Suppressor macrophage (primary cell): ENCODE measurements around the gene SLC6A18.
"Not testable (repeated sequence)": the region's sequence is repeated elsewhere in the genome, so short reads cannot be mapped to it uniquely, and the experiment has no call there.

Experiments
- DNase-seq, 4 experiments: peaks; one replicate each; pipeline ENCODE4 v3.0.0-alpha.2; 2020 to 2022

SLC6A18 gene

DNA sequence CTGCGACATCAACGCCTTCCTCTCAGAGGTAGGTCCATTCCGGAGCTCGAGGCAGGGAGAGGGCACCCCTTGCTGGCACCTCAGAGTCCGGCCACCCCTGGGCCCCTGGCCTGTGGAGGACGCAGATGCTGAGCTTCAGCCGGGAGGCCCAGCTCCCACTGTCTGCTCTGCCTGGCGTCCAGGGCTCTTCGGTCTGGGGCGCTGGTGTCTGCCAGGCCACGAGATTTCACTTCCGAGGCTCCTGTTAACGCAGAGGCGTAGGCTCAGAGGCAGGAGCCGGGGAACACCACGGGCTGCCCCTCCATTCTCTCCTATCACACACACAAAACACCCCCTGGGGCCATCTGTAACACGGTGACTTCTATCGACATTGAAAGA lies 8.3 kb upstream of the SLC6A18 start:
- no peak for DNase-seq

DNA sequence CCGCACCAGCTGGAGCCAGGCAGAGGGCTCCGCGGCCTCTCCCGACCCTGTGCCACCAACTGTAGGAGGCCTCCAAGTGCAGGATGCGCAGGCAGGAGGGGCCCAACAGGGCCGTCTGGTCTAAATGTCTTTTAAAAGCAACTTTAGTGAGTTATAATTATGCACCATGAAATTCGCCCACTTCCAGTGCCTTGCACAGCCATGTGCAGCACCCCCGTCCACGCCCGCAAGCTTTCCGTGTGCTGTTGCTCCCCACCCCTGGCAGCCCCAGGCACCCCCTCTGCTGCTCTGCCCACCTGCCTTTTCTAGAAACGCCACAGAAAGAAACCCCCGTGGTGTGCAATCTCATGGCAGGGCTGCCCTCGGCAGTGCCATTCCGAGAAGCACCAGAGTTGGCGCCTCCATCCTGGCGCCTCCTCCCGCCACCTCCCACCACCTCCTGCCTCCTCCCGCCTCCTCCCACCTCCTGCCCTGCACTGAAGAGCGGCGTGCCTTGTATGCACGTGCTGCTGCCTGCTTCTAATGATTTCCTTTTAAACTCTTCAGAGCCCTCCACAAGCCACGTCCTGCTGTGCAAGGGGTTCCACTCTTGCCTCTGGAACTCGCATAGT lies 7.5 kb upstream of the SLC6A18 start:
- no peak for DNase-seq

DNA sequence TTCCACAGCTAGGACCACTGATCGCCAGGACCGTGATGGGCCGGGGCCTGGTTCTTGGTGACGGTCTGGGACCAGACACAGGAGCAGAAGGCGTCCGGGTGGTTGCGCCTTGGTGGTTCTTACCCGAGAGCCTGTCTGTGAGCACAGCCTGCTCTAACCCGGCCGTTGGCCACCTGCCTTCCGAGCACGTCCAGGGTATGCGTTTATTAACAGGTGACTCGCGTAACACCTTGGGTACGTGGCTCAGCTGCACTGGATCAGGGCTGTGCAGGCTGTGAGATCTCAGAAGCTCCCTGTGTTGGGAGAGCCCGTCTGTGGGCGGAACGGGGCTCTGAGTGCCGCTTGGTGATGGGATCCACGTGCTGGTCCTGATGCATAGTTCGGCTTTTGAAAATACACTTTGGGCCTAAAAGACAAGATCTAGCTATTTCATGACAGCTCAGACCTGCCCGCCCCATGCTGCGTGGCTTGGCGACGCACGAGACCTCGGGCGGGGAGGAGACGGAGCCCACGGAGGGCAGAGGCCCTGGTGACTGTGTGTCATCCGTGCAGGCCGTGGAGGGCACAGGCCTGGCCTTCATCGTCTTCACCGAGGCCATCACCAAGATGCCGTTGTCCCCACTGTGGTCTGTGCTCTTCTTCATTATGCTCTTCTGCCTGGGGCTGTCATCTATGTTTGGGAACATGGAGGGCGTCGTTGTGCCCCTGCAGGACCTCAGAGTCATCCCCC lies 6.7 kb upstream of the SLC6A18 start:
- DNase-seq: no peak

DNA sequence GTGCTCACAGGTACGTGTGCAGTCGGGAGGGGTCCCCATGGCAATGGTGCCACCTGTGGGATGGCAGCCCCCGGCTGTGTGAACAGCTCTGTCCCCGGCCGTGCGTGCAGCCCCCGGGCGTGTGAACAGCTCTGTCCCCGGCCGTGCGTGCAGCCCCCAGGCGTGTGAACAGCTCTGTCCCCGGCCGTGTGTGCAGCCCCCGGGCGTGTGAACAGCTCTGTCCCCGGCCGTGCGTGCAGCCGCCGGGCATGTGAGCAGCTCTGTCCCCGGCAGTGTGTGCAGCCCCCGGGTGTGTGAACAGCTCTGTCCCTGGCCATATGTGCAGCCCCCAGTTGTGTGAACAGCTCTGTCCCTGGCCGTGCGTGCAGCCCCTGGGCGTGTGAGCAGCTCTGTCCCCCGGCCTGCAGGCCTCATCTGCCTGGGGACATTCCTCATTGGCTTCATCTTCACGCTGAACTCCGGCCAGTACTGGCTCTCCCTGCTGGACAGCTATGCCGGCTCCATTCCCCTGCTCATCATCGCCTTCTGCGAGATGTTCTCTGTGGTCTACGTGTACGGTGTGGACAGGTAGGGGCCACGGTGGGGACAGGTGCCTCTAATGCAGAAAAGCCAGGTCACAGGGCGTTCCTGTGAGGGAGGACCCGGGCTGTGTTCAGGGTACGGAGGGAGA lies 5.9 kb upstream of the SLC6A18 start:
- DNase-seq: no peak

DNA sequence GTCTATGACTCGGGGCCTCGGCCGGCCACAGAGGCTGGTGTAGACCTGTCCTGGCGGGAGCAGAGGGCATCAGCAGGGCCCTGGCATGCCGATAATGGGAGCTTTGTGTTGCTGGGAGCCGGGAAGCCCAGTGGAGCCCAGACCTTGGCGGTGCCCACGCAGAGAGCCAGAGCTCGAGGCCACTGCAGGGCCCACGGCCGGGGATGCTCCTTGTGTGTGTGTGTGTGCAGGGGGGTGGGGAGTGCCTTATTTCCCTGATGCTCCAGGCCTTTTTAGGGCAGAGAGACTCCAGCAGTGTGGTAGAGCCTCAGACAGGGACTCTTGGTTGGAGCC lies 5.4 kb upstream of the SLC6A18 start:
- DNase-seq: no peak

DNA sequence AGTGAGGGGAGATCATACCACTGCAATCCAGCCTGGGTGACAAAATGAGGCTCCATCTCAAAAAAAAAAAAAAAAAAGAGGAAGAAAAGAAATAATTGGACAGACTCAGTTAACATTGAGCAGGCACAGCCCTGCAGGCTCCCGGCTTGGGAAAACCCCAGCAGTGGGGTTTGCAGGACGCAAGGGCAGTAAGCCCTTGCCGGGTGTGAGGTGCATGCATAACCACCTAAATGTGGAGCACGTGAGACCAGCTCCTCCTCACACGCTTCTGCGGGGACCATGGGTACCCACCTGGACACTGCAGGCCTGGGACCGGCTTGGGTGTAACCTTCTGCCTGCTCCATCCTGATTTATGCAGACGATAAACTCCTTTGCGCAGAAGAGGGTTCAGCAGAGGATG lies 4.8 kb upstream of the SLC6A18 start:
- DNase-seq: no peak

DNA sequence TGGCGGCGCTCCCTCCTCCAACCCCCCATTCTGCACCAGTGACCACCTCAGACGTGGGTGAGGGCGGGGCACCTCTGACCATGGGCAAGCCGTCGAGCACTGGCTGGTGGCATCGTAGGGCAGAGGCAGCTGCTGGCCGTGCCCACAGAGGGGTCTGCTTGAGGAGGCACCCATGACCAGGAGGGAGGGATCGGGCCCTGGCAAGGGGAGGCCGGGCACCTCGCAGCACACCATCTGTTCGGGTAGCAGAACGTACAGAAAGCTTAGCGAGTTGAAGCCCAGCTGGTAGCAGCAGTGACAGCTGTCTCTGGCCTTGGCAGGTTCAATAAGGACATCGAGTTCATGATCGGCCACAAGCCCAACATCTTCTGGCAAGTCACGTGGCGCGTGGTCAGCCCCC lies 4.3 kb upstream of the SLC6A18 start:
- no peak for DNase-seq

DNA sequence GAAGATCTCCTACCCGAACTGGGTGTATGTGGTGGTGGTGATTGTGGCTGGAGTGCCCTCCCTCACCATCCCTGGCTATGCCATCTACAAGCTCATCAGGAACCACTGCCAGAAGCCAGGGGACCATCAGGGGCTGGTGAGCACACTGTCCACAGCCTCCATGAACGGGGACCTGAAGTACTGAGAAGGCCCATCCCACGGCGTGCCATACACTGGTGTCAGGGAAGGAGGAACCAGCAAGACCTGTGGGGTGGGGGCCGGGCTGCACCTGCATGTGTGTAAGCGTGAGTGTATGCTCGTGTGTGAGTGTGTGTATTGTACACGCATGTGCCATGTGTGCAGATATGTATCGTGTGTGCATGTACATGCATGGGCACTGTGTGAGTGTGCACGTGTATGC lies 3.5 kb upstream of the SLC6A18 start:
- no peak for DNase-seq

DNA sequence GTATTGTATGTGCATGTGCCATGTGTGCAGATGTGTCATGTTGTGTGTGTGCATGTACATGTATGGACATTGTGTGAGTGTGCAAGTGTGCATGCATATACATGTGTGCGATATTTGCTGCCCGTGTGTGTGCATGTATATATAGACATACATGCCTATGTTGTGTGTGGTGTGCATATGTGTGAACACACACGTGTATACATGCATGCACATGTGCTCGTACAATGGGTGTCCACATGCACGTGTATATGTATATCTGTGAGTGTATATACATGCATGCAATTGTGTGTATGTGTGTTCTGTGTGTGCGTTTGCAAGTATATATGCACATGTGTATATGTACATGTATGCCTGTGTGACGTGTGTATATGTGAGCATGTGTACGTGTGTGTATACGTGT lies 3.0 kb upstream of the SLC6A18 start:
- no peak for DNase-seq

DNA sequence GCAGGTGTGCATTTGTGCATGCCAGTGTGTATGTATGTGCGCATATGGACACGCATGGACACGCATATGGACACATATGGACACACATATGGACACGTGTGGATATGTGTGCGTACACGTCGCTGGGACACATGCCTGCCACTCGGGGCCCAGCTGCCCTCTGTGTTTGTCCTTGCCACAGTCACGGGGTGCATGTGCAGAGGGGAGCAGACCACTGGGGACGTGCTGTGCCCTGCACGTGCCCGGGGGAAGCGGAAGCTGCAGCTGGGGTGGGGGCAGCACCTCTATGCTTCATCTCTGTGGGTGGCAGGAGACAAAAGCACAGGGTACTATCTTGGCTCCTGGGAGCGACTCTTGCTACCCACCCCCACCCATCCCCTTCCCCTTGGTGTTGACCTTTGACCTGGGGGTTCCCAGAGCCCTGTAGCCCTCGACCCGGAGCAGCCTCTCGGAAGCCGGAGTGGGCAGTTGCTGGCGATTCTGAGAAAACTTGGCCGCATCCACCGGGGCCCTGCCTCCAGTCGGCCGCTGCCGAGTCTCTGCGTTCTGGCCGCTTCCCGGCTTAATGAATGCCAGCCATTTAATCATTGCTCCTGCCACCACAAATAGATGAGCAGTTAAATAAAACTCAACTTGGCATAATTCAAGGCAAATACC lies 2.4 kb upstream of the SLC6A18 start:
- no peak for DNase-seq

DNA sequence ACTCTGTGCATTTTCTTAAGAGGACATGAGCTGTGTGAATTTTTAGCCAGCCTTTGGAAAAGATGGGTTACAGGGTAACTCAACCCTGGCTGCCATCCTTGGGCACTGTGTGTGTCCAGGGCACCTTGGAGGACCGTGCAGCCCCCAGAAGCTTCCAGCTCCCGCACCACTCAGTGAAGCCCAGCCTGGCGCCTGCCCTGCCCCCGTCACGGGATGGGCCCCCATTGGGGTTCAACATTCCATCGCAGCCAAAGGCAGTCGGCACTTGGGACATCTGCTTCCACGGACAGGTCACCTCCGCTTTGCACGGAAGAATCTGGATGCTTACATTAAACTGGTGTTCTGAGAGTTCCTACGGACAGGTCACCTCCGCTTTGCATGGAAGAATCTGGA lies 1.9 kb upstream of the SLC6A18 start:
- DNase-seq: no peak

DNA sequence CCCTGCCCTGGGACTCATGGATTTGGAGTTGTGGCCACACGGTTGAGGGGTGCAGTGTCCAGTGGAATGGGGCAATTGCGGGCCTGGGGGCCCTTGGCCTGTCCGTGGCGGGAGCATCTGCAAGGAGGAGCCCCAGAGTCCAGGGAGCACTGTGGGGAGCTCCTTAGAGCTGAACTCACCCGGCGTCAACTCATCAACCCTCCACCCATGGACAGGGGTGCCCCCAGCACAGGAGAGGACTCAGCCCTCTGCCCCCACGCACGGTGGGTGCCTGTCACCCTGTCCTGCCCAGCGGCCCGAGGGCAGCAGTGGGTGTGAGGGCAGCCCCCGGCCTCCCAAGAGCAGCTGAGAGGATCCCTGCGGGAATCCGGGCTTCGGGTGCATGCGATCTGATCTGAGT lies 550 bp upstream of the SLC6A18 start:
- no peak for DNase-seq

DNA sequence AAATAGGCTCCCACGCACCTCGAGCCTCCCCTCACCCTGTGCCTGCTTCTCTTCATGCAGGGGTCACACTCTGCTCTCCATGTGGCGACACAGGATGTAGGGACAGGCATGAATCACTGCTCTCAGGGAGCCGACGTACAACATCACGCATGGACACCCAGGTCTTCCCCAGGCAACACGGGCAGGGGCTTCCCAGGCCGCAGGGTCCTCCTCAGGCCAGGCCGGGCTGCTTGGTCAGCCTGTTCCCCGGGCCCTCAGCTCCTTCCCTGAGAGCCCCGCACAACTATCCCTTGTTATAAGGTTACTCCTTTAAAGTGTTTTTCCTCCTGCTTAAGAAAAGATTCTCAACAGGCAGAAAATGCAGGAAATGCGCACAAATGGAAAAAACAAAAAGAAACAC lies 1.1 kb downstream of the SLC6A18 start:
- no peak for DNase-seq

DNA sequence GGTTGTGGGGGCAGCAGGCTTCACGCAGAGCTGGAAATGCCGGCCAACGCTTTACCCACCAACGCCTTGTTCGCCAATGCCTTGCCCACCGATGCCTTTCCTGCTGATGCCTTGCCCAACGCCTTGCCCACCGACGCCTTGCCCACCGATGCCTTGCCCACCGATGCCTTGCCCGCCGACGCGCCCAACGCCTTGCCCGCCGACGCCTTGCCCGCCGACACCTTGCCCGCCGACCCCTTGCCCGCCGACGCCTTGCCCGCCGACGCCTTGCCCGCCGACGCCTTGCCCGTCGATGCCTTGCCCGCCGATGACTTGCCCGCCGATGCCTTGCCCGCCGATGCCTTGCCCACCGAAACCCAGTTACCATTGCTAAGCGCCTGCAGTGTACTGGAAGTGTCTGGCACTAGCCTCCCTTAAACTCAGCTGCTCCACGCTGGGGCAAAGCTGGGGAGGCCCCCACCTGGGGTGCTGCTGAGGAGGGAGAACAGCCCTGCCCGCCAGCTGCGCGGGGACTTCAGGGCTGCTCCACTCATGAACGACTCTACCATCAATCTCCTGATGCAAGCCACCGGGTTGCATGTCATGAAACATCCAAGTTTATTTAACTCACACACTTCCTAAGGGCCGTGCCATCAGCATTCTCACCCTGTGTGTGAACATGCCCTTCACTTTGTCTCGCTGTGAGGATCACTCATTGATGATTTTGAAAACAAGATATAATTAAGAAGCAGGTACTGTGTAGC lies 1.8 kb downstream of the SLC6A18 start:
- DNase-seq: no peak

DNA sequence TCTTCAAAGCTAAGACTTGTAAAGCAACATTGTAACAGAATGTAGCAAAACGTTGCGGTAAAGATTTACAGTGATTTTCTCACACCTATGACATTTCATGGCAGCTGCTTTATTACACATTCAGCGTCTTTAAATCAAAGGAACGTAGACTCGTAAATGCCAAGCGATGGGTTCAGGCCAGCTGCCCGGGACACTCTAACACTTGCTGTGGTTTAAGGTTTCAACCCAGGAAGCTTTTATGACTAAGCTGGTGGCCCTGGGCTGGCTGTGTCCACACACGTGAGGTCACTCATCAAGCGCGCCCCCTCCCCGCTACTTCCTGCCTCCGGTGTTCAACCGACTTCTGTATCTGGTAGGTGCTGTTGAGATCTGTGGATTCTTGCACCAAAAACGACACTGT lies 2.5 kb downstream of the SLC6A18 start:
- no peak for DNase-seq

DNA sequence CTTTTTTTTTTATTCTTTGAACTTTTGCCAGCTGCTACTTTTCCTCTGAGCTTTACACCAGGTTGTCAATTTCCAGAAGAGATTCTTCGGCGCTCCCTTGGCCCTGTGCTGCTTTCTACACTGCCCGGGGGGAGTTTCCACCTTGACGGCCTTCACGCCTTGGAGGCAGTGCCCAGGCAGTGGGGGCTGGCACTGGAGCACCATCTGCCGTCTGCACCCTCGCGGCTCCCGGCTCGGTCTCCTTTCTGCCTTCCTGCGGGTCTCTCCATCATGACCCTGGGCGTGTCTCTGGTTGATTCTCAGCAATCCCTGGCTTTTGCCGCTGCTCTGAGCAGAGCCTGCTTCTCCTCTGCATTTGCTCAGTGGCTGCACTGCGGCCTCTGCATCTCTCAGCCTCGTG lies 2.9 kb downstream of the SLC6A18 start:
- no peak for DNase-seq

DNA sequence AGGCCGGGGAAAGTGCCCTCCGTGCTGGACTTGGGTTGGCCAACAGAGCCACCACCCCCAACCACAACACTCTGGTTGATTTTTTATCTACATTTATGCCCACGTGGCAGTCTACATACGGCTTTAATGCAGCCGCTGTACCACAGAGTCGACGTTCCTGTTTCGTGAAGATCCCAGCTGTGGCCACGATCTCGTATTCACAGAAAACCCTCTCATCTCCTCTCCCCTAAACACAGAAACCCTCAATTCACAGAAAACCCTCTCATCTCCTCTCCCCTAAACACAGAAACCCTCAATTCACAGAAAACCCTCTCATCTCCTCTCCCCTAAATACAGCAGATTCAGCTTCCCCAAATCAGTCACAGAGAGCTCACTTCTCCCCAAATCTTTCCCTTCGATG lies 3.8 kb downstream of the SLC6A18 start:
- not testable (repeated sequence) for DNase-seq

DNA sequence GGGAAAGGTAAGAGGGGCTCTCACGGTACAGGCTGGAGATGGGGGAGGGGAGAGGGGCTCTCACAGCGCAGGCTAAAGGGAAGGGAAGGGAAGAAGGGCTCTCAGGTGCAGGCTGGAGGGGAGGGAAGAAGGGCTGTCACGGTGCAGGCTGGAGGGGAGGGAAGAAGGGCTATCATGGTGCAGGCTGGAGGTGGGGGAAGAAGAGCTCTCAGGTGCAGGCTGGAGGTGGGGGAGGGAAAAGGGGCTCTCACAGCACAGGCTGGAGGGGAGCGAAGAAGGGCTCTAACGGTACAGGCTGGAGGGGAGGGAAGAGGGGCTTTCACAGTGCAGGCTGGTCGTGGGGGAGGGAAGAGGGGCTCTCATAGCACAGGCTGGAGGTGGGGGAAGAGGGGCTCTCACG lies 4.6 kb downstream of the SLC6A18 start:
- no peak for DNase-seq

DNA sequence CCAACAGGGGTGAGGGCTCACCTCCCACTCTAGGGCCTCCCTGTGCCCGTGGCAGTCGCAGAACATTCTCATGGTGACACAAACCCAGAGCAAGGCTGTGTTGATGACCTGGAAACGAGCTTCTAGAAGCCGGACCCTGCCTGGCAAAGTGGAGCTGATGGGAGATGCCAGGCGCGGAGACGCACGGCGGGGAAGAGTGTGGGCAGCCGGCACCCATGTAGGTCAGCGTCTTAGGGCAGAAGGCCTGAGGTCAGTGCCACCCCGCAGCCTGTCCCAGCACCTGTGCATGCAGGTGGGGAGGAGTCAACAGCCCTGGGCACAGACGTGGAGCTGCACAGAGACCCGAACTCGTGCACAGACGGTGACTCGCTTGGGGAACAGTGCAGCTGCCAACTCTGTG lies 5.4 kb downstream of the SLC6A18 start:
- no peak for DNase-seq

DNA sequence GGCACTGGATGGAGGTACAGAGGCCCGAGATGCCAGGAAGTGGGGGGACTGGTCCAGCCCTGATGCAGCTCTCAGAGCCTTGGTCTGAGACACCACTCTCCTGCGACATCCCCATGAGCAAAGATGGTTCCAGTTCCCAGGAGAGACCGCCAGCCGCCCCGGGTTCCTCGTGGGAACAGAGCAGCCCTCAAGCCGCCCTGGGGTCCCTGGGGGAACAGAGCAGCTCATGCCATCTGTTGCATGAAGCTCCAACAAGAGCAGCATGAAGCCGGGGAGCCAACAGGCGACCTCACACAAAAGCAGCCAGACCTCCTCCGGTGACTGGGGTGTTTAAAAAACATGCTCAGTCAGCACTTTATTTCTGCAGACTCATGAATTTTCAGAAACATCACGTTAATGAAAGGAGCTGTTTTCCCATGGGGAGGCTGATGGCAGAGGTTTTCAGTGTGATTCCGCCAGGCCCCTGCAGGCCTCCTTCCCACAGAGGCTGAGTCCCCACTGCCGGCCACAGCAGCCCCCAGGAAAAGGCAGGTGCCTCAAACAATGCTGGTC lies 6.2 kb downstream of the SLC6A18 start:
- no peak for DNase-seq

DNA sequence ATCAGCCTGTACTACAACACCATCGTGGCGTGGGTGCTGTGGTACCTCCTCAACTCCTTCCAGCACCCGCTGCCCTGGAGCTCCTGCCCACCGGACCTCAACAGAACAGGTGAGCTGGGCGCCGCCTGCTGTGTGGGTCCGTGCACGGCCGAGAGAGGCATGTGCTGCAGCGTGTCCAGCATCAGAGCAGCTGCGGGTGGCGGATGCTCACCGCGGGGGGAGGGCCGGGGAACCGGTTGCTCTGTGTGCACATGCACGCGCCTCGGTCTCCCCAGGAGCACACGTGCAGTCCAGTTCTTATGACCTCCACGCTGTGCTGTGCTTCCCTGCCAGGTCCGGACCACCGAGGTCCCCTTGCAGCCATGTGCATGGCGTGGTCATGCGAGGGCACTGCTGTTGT lies 7.6 kb downstream of the SLC6A18 start:
- no peak for DNase-seq

DNA sequence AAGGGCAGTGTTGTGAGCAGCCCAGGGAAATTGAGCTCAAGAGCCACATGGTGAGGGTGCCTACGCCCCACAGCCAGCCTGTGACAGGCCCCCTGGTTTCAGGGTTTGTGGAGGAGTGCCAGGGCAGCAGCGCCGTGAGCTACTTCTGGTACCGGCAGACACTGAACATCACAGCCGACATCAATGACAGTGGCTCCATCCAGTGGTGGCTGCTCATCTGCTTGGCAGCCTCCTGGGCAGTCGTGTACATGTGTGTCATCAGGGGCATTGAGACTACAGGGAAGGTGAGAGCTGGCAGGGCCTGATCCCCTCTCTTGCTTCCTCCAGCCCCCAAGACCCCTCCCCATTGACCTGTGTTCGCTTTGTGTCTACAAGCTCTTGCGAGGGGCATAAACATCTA lies 10.2 kb downstream of the SLC6A18 start:
- DNase-seq: no peak

DNA sequence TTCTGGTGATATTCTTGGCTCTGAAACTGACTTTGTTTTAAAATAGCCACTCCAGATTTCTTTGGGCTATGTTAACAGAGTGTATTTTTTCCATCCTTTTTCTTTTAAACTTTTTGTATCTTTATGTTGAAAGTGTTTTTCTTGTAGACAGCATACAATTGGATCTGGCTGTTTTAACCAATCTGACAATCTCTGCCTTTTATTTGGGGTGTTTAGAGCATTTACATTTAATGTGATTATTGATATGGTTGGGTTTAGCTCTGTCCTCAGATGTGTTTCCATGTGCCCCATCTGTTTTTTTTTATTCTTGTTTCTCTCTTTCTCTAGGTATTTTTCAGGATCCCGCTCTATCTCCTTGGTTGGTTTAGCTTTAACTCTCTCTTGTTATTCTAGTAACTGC lies 10.7 kb downstream of the SLC6A18 start:
- no peak for DNase-seq
